Measurements from ENCODE around the gene GPC1. TPM values are rescaled to one million over a fixed set of nuclear protein-coding genes. Genes with fewer than 3 reads are reported as not detected.

The GPC1 gene
- total RNA-seq, 1 donor from 2014 or later = 123 TPM

DNA sequence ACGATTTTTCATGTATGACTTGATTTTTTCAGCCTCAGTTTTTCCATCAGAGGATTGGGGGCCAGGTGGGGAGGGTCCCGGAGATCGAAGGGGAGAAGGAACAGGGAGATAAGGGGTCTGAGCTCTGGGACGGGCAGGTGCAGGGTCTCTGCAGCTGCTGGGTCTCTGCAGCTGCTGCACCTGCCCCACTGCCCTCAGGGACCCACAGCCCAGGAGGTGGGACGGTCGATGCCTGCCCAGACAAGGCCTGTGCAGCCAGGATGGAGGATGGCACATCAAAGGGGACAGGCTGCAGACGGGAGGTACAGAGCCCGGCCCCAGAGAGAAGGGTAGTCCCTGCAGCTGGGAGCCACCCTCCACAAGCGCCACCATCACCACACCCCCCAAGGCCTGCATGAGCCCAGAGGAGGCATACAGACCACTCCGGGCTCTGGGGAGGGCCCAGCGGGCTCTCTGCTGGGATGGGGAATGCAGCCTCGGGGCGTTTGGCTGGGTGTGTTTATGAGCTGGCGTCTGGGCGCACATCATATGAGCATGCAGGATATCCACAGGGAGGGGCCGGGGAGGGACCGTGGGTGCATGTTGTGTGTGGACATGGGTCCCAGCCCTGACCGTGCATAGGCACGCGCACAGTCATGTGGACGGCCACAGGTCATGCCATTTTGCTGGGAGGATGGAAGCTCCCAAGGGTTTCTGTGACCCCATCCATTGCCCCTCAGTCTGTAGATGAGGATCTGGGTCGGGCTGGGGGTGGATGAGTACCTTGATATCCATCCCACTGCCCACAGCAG, 34.9 kb upstream of the GPC1 start:
- H3K4me1 ChIP-seq = no peaks in the 10 kb centered on the region
- no peaks in the 10 kb centered on the region for H3K36me3 ChIP-seq
- no peak for TF ChIP-seq CTCF (IDR thresholded peaks at IDR 0.05)
- no peak overlapping the region for H3K27ac ChIP-seq
- DNase-seq (ENCODE audit: low spot score in 2 of 2) = peak in 1 of 2 donors; percentile 63
- no peaks in the 10 kb centered on the region for H3K27me3 ChIP-seq
- no peak overlapping the region for H3K4me3 ChIP-seq
- intact Hi-C loops (cut with DNase I) = no loop called here
- no peaks in the 10 kb centered on the region for H3K9me3 ChIP-seq

GRCh38 chr2:240401308-240401707, 34.2 kb upstream of the GPC1 start:
- H3K4me3 ChIP-seq = no peak overlapping the region
- no peaks in the 10 kb centered on the region for H3K9me3 ChIP-seq
- TF ChIP-seq CTCF (IDR thresholded peaks at IDR 0.05) = no peak
- H3K27ac ChIP-seq = no peak overlapping the region
- DNase-seq (ENCODE audit: low spot score in 2 of 2) = peak in 1 of 2 donors; percentile 38
- intact Hi-C loops (cut with DNase I) = no loop called here
- no peaks in the 10 kb centered on the region for H3K27me3 ChIP-seq
- H3K4me1 ChIP-seq = no peaks in the 10 kb centered on the region
- H3K36me3 ChIP-seq = no peaks in the 10 kb centered on the region

DNA sequence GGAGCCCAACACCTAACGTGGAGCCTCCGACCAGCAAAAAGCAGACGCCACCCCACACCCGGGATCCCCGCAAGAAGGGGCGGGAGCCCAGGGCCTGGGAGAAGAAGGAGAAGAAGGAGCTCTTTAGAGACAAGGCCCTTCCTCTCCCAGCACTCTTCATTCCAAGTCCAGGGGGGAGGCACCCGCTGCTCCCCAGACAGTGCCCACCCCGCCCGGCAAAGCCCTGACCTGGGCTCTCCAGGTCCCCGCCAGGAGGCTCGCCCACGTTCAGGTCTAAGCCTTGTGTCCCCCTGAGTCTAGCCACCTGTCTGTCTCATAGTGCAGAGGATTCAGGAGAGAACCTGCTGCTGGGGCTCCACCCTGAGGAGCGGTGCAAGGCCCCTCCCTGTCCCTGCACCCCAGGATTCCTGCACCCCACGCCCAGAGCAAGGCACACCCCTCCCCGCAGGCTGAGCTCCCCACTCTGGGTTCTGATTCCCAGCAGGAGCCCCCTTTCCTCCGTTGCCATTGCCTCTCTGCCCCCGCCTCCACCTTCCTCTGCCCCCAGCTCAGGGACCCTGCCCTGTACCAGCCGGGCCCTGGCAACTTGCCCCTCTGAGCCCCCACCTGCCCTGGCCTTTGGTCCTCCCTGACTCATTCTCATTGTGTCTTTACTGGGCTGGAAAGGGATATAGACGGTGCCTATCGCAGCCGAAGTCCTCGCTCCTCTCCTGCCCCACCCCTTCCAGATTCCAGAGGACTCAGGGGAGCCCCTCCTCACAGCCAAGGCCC, 33.5 kb upstream of the GPC1 start:
- no peak for TF ChIP-seq CTCF (IDR thresholded peaks at IDR 0.05)
- DNase-seq (ENCODE audit: low spot score in 2 of 2) = peak in 1 of 2 donors; percentile 50
- H3K4me3 ChIP-seq = no peak overlapping the region
- H3K27ac ChIP-seq = no peak overlapping the region
- H3K9me3 ChIP-seq = no peaks in the 10 kb centered on the region
- no peaks in the 10 kb centered on the region for H3K27me3 ChIP-seq
- no peaks in the 10 kb centered on the region for H3K4me1 ChIP-seq
- intact Hi-C loops (cut with DNase I) = no loop called here
- H3K36me3 ChIP-seq = no peaks in the 10 kb centered on the region

DNA sequence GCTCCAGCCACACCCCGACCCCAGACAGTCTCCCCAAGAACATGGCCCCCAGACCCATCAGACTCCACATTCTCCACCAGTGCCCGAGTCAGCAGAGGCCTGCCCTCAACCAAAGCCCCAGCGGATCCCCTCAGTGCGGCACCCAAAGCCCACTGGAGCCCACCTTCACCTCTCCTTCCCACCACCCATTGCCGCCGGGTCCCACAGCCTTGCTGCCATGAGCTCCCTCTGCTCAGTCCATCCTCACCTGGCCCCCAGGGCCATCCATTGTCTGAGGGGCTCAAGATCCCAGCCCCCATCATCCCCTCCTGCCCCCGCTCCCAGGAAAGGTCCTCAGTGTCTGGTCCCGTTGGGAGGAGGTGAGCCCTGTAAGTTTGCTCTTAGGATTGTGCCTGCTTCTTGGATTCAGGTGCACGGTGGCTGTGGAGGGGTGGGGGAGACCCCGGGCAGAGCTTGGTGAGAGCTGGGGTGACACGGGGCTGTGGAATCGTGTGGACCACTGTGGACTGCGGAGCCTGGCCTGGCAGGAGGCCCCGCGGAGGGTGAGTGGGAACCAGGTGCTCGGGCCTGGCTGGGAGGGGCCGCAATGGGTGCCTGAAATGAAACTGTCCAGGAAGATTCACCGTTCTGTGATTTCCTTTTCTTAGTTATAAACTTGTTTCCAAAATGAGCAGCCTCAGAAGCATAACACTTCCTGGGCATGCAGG, 32.7 kb upstream of the GPC1 start:
- peak in 1 of 2 donors; percentile 48 for DNase-seq (ENCODE audit: low spot score in 2 of 2)
- Histone ChIP-seq H3K4me1 (no peaks in the 10 kb centered on the region), H3K4me3 (no peak overlapping the region), H3K27ac (no peak overlapping the region), H3K9me3 (no peaks in the 10 kb centered on the region), H3K27me3 (no peaks in the 10 kb centered on the region), H3K36me3 (no peaks in the 10 kb centered on the region)
- TF ChIP-seq CTCF (IDR thresholded peaks at IDR 0.05) = no peak
- intact Hi-C loops (cut with DNase I) = no loop called here

GRCh38 chr2:240403396-240404104, 31.9 kb upstream of the GPC1 start:
- no peak overlapping the region for H3K27ac ChIP-seq
- TF ChIP-seq CTCF (IDR thresholded peaks at IDR 0.05) = no peak
- no peaks in the 10 kb centered on the region for H3K27me3 ChIP-seq
- no peaks in the 10 kb centered on the region for H3K36me3 ChIP-seq
- H3K9me3 ChIP-seq = no peaks in the 10 kb centered on the region
- no peak overlapping the region for H3K4me3 ChIP-seq
- intact Hi-C loops (cut with DNase I) = no loop called here
- DNase-seq (ENCODE audit: low spot score in 2 of 2) = peak in 1 of 2 donors; percentile 31
- H3K4me1 ChIP-seq = no peaks in the 10 kb centered on the region
